Mesothelial cell of epicardium (in vitro differentiated cells): ENCODE measurements around the gene TSFM. TPM values are rescaled to one million over a fixed set of nuclear protein-coding genes. Genes with fewer than 3 reads are reported as not detected.
"Not testable (repeated sequence)": the region's sequence is repeated elsewhere in the genome, so short reads cannot be mapped to it uniquely, and the experiment has no call there.

Experiments
- DNase-seq, 2 experiments: peaks; one replicate each; pipeline ENCODE4 v3.0.0; 2021; ENCODE audit warnings: low spot score in 2 of 2; ENCODE audit not compliant: unreplicated experiment in 2 of 2
- H3K27ac Mint-ChIP-seq: 2 replicates; pipeline ENCODE4 v1.8.0; 2021; ENCODE audit warnings: mixed read lengths
- H3K27me3 Mint-ChIP-seq: 2 replicates; pipeline ENCODE4 v1.8.0; 2021; ENCODE audit warnings: low read depth, mixed read lengths
- H3K36me3 Mint-ChIP-seq: 2 replicates; pipeline ENCODE4 v1.8.0; 2021; ENCODE audit warnings: mixed read lengths
- H3K4me1 Mint-ChIP-seq: 2 replicates; pipeline ENCODE4 v1.8.0; 2021; ENCODE audit warnings: mixed read lengths
- H3K4me3 Mint-ChIP-seq: 2 replicates; pipeline ENCODE4 v1.8.0; 2021; ENCODE audit warnings: mild to moderate bottlenecking, moderate library complexity, mixed read lengths
- H3K9me3 Mint-ChIP-seq: 2 replicates; pipeline ENCODE4 v1.8.0; 2021; ENCODE audit warnings: mixed read lengths
- CTCF ChIP-seq: fragments of 200-600 bp; sonication (generic); IDR thresholded peaks from one replicate; pipeline ENCODE4 v1.5.0; 2021; ENCODE audit warnings: antibody characterized with exemption; ENCODE audit not compliant: unreplicated experiment
- total RNA-seq: library from RNA; stranded (reverse); gene quantifications from 3 replicates; pipeline ENCODE4 v1.2.1, GENCODE V29; 2021

The TSFM gene
- total RNA-seq, 1 donor from 2014 or later, result 23.4 TPM

GRCh38 chr12:57816001-57816854 lies 33.6 kb downstream of the TSFM start:
- Mint-ChIP-seq H3K9me3 (no peaks in the 10 kb centered on the region), H3K27me3 (no peaks in the 10 kb centered on the region), H3K36me3 (peaks cover 21% of the 10 kb centered on the region), H3K4me3 (no peak overlapping the region), H3K4me1 (no peaks in the 10 kb centered on the region), H3K27ac (no peak overlapping the region)
- no peak for DNase-seq
- TF ChIP-seq CTCF, result no peak

GRCh38 chr12:57816855-57817151 lies 34.2 kb downstream of the TSFM start:
- Mint-ChIP-seq H3K36me3 (peaks cover 23% of the 10 kb centered on the region), H3K4me1 (no peaks in the 10 kb centered on the region), H3K9me3 (no peaks in the 10 kb centered on the region), H3K4me3 (no peak overlapping the region), H3K27ac (no peak overlapping the region), H3K27me3 (no peaks in the 10 kb centered on the region)
- TF ChIP-seq CTCF, result no peak
- DNase-seq, result no peak

DNA sequence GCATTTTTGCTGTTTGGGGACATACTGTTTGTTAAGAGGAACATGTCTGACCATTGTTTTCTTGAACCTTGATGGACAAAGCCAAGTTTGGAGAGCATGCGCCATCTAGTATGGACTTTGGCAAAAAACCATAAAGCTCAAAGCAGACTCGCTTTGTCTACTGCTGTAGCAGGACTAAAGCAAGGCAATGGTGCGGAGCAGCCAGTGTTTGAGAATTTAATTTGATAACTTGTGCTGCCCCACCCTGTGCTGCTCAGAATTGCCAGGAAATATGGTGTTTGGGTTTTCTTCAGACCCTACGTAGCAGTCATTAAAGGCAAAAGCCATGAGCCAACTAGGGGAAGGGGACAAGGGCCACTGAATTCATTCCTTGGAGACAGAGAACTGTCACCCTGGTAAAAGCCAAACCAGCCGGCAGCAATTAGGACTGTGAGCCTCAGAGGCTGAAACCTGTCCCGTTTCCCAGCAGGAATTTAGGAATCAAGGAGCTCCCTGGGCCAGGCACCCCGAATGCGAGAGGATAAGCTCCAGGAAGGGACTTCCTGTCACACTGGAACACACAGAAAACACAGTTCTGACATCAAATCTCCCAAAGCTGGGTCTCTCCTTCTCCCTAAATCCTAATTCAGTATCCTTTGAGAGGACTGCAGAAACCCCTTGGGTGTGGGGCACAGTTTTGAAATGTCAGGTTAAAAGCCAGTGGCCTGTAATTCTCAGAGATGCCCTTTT lies 34.8 kb downstream of the TSFM start:
- Mint-ChIP-seq H3K9me3 (no peaks in the 10 kb centered on the region), H3K36me3 (peaks cover 22% of the 10 kb centered on the region), H3K4me3 (no peak overlapping the region), H3K27me3 (no peaks in the 10 kb centered on the region), H3K27ac (no peak overlapping the region), H3K4me1 (no peaks in the 10 kb centered on the region)
- DNase-seq, result no peak
- no peak for TF ChIP-seq CTCF

- not testable (repeated sequence) for H3K9me3 Mint-ChIP-seq, H3K27me3 Mint-ChIP-seq, DNase-seq, H3K27ac Mint-ChIP-seq, H3K4me3 Mint-ChIP-seq, H3K4me1 Mint-ChIP-seq
- H3K36me3 Mint-ChIP-seq, result peaks cover 21% of the 10 kb centered on the region
Observed at GRCh38 chr12:57817990-57818331, 35.4 kb downstream of the TSFM start.

- H3K9me3 Mint-ChIP-seq, DNase-seq, H3K27me3 Mint-ChIP-seq, H3K4me1 Mint-ChIP-seq, H3K27ac Mint-ChIP-seq, H3K4me3 Mint-ChIP-seq: not testable (repeated sequence)
- H3K36me3 Mint-ChIP-seq, result peaks cover 37% of the 10 kb centered on the region
Observed at GRCh38 chr12:57820119-57820518, 37.5 kb downstream of the TSFM start.

DNA sequence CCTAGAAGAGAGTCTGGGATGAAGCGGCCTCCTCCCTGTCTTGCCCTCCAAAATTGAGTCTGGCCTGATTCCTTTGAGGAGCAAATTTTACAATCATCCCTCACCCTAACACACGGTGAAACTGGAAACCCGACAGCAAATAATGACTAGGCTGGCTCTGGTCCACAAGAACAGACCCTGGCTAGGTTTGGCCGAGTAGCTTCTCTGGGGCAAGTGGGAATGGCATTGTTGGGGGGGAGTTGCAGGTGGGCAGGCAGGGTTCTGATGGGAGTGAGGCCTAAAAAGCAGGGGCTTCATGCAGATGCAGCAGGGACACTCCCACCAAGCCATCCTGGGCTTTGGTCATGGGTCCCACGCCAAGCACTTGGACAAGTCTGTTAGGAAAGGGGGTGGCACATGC lies 38.4 kb downstream of the TSFM start:
- not testable (repeated sequence) for H3K9me3 Mint-ChIP-seq, DNase-seq, H3K27me3 Mint-ChIP-seq, H3K4me1 Mint-ChIP-seq, H3K4me3 Mint-ChIP-seq
- peak overlapping the region; percentile 43 for H3K27ac Mint-ChIP-seq
- H3K36me3 Mint-ChIP-seq, result peaks cover 43% of the 10 kb centered on the region

GRCh38 chr12:57821474-57822214 lies 39.1 kb downstream of the TSFM start:
- DNase-seq, result no peak
- Mint-ChIP-seq H3K27me3 (no peaks in the 10 kb centered on the region), H3K4me1 (no peaks in the 10 kb centered on the region), H3K36me3 (peaks cover 43% of the 10 kb centered on the region), H3K27ac (no peak overlapping the region), H3K9me3 (no peaks in the 10 kb centered on the region), H3K4me3 (no peak overlapping the region)
- TF ChIP-seq CTCF, result no peak
